NCI-H2171 treated with DMSO at 0.1 percent for 48 hours (cell line): ENCODE results near the gene PPIL4.
A peak's percentile ranks its signal among the peaks of the same experiment; 100 is the strongest.

Experiments used
- DNase-seq: peaks from one replicate; lab custom pipeline; 2025; lab: John Stamatoyannopoulos, UW

The PPIL4 gene

GRCh38 chr6:149458806-149459205 lies 87.0 kb downstream of the PPIL4 start:
- no peak for DNase-seq

- DNase-seq, result peak; percentile 53
Observed at GRCh38 chr6:149458196-149458595, 87.6 kb downstream of the PPIL4 start.

- DNase-seq, result peak; percentile 45
Observed at GRCh38 chr6:149457316-149457884, 88.4 kb downstream of the PPIL4 start.

GRCh38 chr6:149456311-149457021 lies 89.4 kb downstream of the PPIL4 start:
- DNase-seq, result no peak

GRCh38 chr6:149455031-149455732 lies 90.7 kb downstream of the PPIL4 start:
- no peak for DNase-seq
